Activated T-helper 1 cell treated with anti-CD3 and anti-CD28 coated beads, Interleukin-12 subunit alpha, Interleukin-12 subunit beta, Interleukin-2, Interleukin-4 antibody, amounts not matched to agents 30 ng/mL and 10 ng/mL and 1 ng/mL, durations not matched to agents 14 hours and 24 hours and 36 hours (primary cell): Measurements from ENCODE around the gene ITPK1. TPM values are rescaled to one million over a fixed set of nuclear protein-coding genes. Genes with fewer than 3 reads are reported as not detected.
A peak's percentile ranks its signal among the peaks of the same experiment; 100 is the strongest.

Experiments
- DNase-seq: peaks from one replicate; pipeline ENCODE4 v3.0.0; 2021; ENCODE audit warnings: low spot score
- H3K27ac Mint-ChIP-seq: one replicate; pipeline ENCODE4 v1.8.0; 2021; ENCODE audit warnings: mild to moderate bottlenecking, mixed read lengths
- H3K27me3 Mint-ChIP-seq: one replicate; pipeline ENCODE4 v1.8.0; 2022; ENCODE audit warnings: mild to moderate bottlenecking, moderate library complexity, mixed read lengths; ENCODE audit not compliant: insufficient read depth
- H3K36me3 Mint-ChIP-seq: one replicate; pipeline ENCODE4 v1.8.0; 2021; ENCODE audit warnings: low read depth, mixed read lengths
- H3K4me1 Mint-ChIP-seq: one replicate; pipeline ENCODE4 v1.8.0; 2021; ENCODE audit warnings: low read depth, mixed read lengths
- H3K4me3 Mint-ChIP-seq: one replicate; pipeline ENCODE4 v1.8.0; 2021; ENCODE audit warnings: mild to moderate bottlenecking, moderate library complexity, mixed read lengths
- H3K9me3 Mint-ChIP-seq: one replicate; pipeline ENCODE4 v1.8.0; 2021; ENCODE audit warnings: mixed read lengths
- intact Hi-C: fragments of 100-400 bp; cut with micrococcal nuclease; formaldehyde crosslinking; loops from one replicate; pipeline ENCODE4 v1.15.1; 2024
- total RNA-seq: library from RNA; stranded (reverse); gene quantifications from 2 replicates; pipeline ENCODE4 v1.2.3, GENCODE V29; 2022

ITPK1 gene
- total RNA-seq, 1 donor from 2014 or later = 71.0 TPM

GRCh38 chr14:93003945-93004698, 111.6 kb downstream of the ITPK1 start:
- H3K27me3 Mint-ChIP-seq = no peaks in the 10 kb centered on the region
- no peaks in the 10 kb centered on the region for H3K9me3 Mint-ChIP-seq
- DNase-seq = no peak
- no peaks in the 10 kb centered on the region for H3K36me3 Mint-ChIP-seq
- no peak overlapping the region for H3K27ac Mint-ChIP-seq
- H3K4me3 Mint-ChIP-seq = no peak overlapping the region
- intact Hi-C loops = no loop called here
- H3K4me1 Mint-ChIP-seq = no peaks in the 10 kb centered on the region

GRCh38 chr14:93002851-93003298, 112.8 kb downstream of the ITPK1 start:
- intact Hi-C loops = no loop called here
- no peaks in the 10 kb centered on the region for H3K9me3 Mint-ChIP-seq
- no peak overlapping the region for H3K27ac Mint-ChIP-seq
- DNase-seq = no peak
- H3K4me3 Mint-ChIP-seq = no peak overlapping the region
- H3K4me1 Mint-ChIP-seq = no peaks in the 10 kb centered on the region
- no peaks in the 10 kb centered on the region for H3K27me3 Mint-ChIP-seq
- no peaks in the 10 kb centered on the region for H3K36me3 Mint-ChIP-seq

- Mint-ChIP-seq H3K4me3 (no peak overlapping the region), H3K4me1 (no peaks in the 10 kb centered on the region), H3K27me3 (no peaks in the 10 kb centered on the region), H3K9me3 (no peaks in the 10 kb centered on the region), H3K27ac (no peak overlapping the region), H3K36me3 (no peaks in the 10 kb centered on the region)
- intact Hi-C loops = no loop called here
- no peak for DNase-seq
Measured at GRCh38 chr14:93002049-93002448, 113.7 kb downstream of the ITPK1 start.

GRCh38 chr14:92998946-92999345, 116.8 kb downstream of the ITPK1 start:
- H3K27ac Mint-ChIP-seq = no peak overlapping the region
- no peak for DNase-seq
- intact Hi-C loops = no loop called here
- H3K4me3 Mint-ChIP-seq = no peak overlapping the region
- H3K27me3 Mint-ChIP-seq = no peaks in the 10 kb centered on the region
- H3K4me1 Mint-ChIP-seq = no peaks in the 10 kb centered on the region
- no peaks in the 10 kb centered on the region for H3K9me3 Mint-ChIP-seq
- H3K36me3 Mint-ChIP-seq = no peaks in the 10 kb centered on the region

GRCh38 chr14:92997343-92998061, 118.2 kb downstream of the ITPK1 start:
- no peak for DNase-seq
- intact Hi-C loops = no loop called here
- H3K27ac Mint-ChIP-seq = no peak overlapping the region
- H3K4me1 Mint-ChIP-seq = no peaks in the 10 kb centered on the region
- no peak overlapping the region for H3K4me3 Mint-ChIP-seq
- H3K9me3 Mint-ChIP-seq = no peaks in the 10 kb centered on the region
- H3K27me3 Mint-ChIP-seq = no peaks in the 10 kb centered on the region
- no peaks in the 10 kb centered on the region for H3K36me3 Mint-ChIP-seq

GRCh38 chr14:92995620-92996019, 120.1 kb downstream of the ITPK1 start:
- DNase-seq = no peak
- Mint-ChIP-seq H3K4me1 (no peaks in the 10 kb centered on the region), H3K36me3 (no peaks in the 10 kb centered on the region), H3K9me3 (no peaks in the 10 kb centered on the region), H3K27me3 (no peaks in the 10 kb centered on the region), H3K4me3 (no peak overlapping the region), H3K27ac (no peak overlapping the region)
- intact Hi-C loops = no loop called here

GRCh38 chr14:92994942-92995341, 120.8 kb downstream of the ITPK1 start:
- Mint-ChIP-seq H3K4me3 (no peak overlapping the region), H3K27me3 (no peaks in the 10 kb centered on the region), H3K27ac (no peak overlapping the region), H3K4me1 (no peaks in the 10 kb centered on the region), H3K36me3 (no peaks in the 10 kb centered on the region), H3K9me3 (no peaks in the 10 kb centered on the region)
- DNase-seq = no peak
- intact Hi-C loops = no loop called here

GRCh38 chr14:92994131-92994676, 121.5 kb downstream of the ITPK1 start:
- Mint-ChIP-seq H3K36me3 (no peaks in the 10 kb centered on the region), H3K4me1 (no peaks in the 10 kb centered on the region), H3K27ac (no peak overlapping the region), H3K27me3 (no peaks in the 10 kb centered on the region), H3K4me3 (no peak overlapping the region), H3K9me3 (no peaks in the 10 kb centered on the region)
- intact Hi-C loops = no loop called here
- DNase-seq = no peak

GRCh38 chr14:92993302-92993701, 122.4 kb downstream of the ITPK1 start:
- intact Hi-C loops = no loop called here
- H3K27ac Mint-ChIP-seq = no peak overlapping the region
- no peaks in the 10 kb centered on the region for H3K36me3 Mint-ChIP-seq
- H3K9me3 Mint-ChIP-seq = no peaks in the 10 kb centered on the region
- H3K4me1 Mint-ChIP-seq = no peaks in the 10 kb centered on the region
- no peak for DNase-seq
- no peak overlapping the region for H3K4me3 Mint-ChIP-seq
- H3K27me3 Mint-ChIP-seq = no peaks in the 10 kb centered on the region

- no peaks in the 10 kb centered on the region for H3K36me3 Mint-ChIP-seq
- no peak overlapping the region for H3K4me3 Mint-ChIP-seq
Measured at GRCh38 chr14:92991536-92991935, 124.2 kb downstream of the ITPK1 start.

GRCh38 chr14:92990456-92991430, 125.0 kb downstream of the ITPK1 start:
- intact Hi-C loops = no loop called here
- H3K4me3 Mint-ChIP-seq = no peak overlapping the region
- no peaks in the 10 kb centered on the region for H3K4me1 Mint-ChIP-seq
- no peaks in the 10 kb centered on the region for H3K9me3 Mint-ChIP-seq
- H3K36me3 Mint-ChIP-seq = no peaks in the 10 kb centered on the region
- H3K27me3 Mint-ChIP-seq = no peaks in the 10 kb centered on the region
- DNase-seq = no peak
- H3K27ac Mint-ChIP-seq = no peak overlapping the region

More at GRCh38 chr14:92991536-92991935, 124.2 kb downstream of the ITPK1 start:
- no peaks in the 10 kb centered on the region for H3K9me3 Mint-ChIP-seq
- intact Hi-C loops = no loop called here
- no peaks in the 10 kb centered on the region for H3K4me1 Mint-ChIP-seq
- DNase-seq = no peak
- no peaks in the 10 kb centered on the region for H3K27me3 Mint-ChIP-seq
- peak overlapping the region; percentile 23 for H3K27ac Mint-ChIP-seq
